ENCODE results near the gene C6orf89.
"Not testable (repeated sequence)": the region's sequence is repeated elsewhere in the genome, so short reads cannot be mapped to it uniquely, and the experiment has no call there.

Gene C6orf89

GRCh38 chr6:36888654-36889481 lies 3.1 kb downstream of the C6orf89 start:
- no peak for DNase-seq

GRCh38 chr6:36890112-36890663 lies 4.4 kb downstream of the C6orf89 start:
- DNase-seq, result no peak

- not testable (repeated sequence) for DNase-seq
Observed at GRCh38 chr6:36891153-36891552, 5.4 kb downstream of the C6orf89 start.

- no peak for DNase-seq
Observed at GRCh38 chr6:36893976-36894932, 8.5 kb downstream of the C6orf89 start.

GRCh38 chr6:36897609-36898008 lies 11.9 kb downstream of the C6orf89 start:
- DNase-seq, result no peak

- no peak for DNase-seq
Observed at GRCh38 chr6:36904114-36904513, 18.4 kb downstream of the C6orf89 start.

- DNase-seq, result no peak
Observed at GRCh38 chr6:36904851-36905393, 19.2 kb downstream of the C6orf89 start.

GRCh38 chr6:36906539-36907325 lies 21.0 kb downstream of the C6orf89 start:
- peak; percentile 92 for DNase-seq

- DNase-seq, result peak; percentile 73
Observed at GRCh38 chr6:36907781-36908180, 22.0 kb downstream of the C6orf89 start.

- no peak for DNase-seq
Observed at GRCh38 chr6:36908747-36909146, 23.0 kb downstream of the C6orf89 start.

- no peak for DNase-seq
Observed at GRCh38 chr6:36912030-36912454, 26.3 kb downstream of the C6orf89 start.

GRCh38 chr6:36912586-36912985 lies 26.8 kb downstream of the C6orf89 start:
- no peak for DNase-seq

GRCh38 chr6:36913082-36913481 lies 27.3 kb downstream of the C6orf89 start:
- DNase-seq, result no peak

- no peak for DNase-seq
Observed at GRCh38 chr6:36914227-36914794, 28.6 kb downstream of the C6orf89 start.

- DNase-seq, result no peak
Observed at GRCh38 chr6:36915599-36915998, 29.8 kb downstream of the C6orf89 start.

- DNase-seq, result no peak
Observed at GRCh38 chr6:36916126-36916525, 30.4 kb downstream of the C6orf89 start.

GRCh38 chr6:36917541-36918193 lies 31.9 kb downstream of the C6orf89 start:
- DNase-seq, result no peak

GRCh38 chr6:36920049-36920448 lies 34.3 kb downstream of the C6orf89 start:
- no peak for DNase-seq

- DNase-seq, result no peak
Observed at GRCh38 chr6:36920546-36920945, 34.8 kb downstream of the C6orf89 start.

GRCh38 chr6:36924131-36924530 lies 38.4 kb downstream of the C6orf89 start:
- DNase-seq, result no peak

- no peak for DNase-seq
Observed at GRCh38 chr6:36924778-36925374, 39.1 kb downstream of the C6orf89 start.

All from NCI-H1092 (cell line).